Peyer's patch (tissue), 4 donors: ENCODE data around the gene MRPL38.

Experiments used
- CTCF ChIP-seq, 6 experiments: fragments of 450-650 bp in 4 of 6; fragments of 200-600 bp in 2 of 6; sonication (generic) in 1 of 6; IDR thresholded peaks; one replicate each; pipeline ENCODE4 v1.5.1; 2017 to 2019; ENCODE audit warnings: antibody characterized with exemption in 6 of 6, mild to moderate bottlenecking in 3 of 6, moderate library complexity in 1 of 6
- POLR2A ChIP-seq, 2 donors: fragments of 450-650 bp; IDR thresholded peaks; one replicate each; pipeline ENCODE4 v1.5.1; 2017; ENCODE audit warnings: antibody characterized with exemption in 2 of 2, mild to moderate bottlenecking in 2 of 2, moderate library complexity in 2 of 2

- TF ChIP-seq CTCF (IDR thresholded peaks at IDR 0.05): no peak
- TF ChIP-seq POLR2A (IDR thresholded peaks at IDR 0.05): no peak
These were observed 46.3 kb upstream of the MRPL38 start for GRCh38 chr17:75950855-75951554.
